ENCODE measurements around the gene KCNQ4.

Gene KCNQ4

DNA sequence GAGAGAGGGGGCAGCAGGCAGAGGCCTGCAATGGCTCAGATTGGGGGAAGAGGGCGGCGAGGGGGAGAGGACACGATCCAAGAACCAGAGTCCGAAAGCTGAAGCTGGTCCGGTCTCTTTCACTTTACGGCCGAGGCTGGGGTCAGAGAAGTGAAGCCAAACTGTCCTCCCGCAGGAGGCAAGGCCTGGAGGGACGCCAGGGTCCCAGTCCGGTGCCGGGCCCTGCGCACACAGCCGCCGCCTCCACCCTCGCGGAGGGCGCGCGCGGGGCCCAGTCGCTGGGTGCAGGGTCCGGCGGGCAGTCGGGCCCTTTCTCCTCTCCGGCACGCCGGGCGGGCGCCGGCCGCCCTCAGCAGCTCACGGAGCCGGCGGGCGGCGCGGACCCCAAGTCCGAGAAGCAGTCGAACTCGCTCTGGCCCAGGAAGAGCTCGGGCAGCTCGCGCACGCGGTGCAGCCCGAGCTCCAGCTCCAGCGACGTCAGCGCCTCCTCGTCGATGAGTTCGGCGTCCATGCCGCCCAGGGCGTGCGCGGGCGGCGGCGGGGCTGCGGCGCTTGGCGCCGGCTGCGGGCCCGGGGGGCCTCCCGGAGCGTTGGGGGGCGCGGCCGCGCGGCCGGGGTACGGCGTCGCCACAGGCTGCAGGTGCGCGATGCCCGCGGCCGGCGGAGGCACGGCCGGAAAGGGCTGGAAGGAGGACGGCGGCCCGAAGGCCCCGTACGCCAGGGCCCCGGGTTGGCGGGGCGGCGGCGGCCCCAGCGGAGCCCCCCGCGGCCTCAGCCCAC is 77.8 kb downstream of the KCNQ4 start:
- DNase-seq (ENCODE audit: low read depth), result peak; percentile 67

DNA sequence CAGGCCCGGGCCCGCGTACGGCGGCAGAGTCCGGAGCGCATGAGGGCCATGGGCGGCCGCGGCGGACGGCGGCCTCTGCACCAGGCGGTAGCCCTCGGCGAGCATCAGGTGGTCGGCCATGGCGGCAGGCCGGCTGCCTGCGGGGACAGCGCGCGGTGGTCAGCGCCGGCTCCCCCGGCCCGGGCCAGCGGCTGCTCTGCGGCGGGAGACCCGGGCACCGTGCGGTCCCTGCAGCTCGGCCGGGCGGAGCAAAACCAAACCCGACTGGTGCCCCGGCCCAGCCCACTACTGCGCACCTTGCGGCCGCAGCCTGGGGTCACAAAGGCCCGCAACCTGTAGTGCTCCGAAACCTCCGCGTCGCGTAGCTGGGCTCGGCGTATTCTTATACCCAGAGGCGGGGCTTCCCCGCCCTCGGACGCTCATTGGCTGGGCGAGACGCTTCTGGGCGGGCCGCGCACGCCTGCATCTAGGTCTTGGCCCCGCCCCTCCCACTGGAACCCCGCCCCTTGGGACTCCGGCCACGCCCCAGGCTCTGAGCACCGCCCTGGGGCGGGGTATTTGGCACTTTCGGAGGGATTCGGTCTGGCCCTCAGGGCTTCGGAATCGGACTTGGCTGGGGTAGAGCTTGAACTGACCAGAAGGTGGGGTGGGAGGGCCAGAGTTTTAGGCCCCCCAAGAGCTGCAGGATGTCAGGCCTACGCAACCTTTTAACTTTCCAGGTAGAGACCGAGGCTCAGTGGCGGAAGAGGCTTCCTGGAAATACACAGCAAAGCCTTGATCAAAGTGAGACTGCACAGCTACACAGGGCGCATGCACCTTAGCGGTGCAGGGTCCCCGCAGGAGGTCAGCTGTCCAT is 78.6 kb downstream of the KCNQ4 start, which contains the start of gene CITED4:
Gene CITED4 (minus strand): TSS at position 356 of the 856 bp plus-strand sequence. CDS start 236 bp downstream, at position 120.
- peak; percentile 90 for DNase-seq (ENCODE audit: low read depth)

DNA sequence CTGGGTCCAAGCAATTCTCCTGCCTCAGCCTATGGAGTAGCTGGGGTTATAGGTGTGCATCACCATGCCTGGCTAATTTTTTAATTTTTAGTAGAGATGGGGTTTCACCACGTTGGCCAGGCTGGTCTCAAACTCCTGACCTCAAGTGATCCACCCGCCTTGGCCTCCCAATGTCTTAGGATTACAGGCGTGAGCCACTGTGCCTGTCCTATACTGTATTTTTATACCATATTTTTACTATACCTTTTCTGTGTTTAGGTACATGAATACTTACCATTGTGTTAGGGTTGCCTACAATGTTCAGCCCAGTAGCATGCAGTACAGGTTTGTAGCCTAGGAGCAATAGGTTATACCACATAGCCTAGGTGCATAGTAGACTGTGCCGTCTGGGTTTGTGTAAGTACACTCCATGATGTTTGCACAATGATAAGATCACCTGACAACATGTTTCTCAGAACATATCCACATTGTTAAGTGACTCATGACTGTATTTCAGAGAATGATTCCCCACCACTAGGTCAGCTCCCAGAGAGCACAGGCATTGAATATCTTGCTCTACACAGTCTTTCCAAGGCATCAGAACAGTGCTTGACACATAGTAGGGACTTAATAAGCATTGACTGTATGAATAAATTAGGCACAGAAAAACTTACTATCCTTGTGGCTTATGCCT is 84.6 kb downstream of the KCNQ4 start:
- DNase-seq (ENCODE audit: low read depth), result peak; percentile 95

DNA sequence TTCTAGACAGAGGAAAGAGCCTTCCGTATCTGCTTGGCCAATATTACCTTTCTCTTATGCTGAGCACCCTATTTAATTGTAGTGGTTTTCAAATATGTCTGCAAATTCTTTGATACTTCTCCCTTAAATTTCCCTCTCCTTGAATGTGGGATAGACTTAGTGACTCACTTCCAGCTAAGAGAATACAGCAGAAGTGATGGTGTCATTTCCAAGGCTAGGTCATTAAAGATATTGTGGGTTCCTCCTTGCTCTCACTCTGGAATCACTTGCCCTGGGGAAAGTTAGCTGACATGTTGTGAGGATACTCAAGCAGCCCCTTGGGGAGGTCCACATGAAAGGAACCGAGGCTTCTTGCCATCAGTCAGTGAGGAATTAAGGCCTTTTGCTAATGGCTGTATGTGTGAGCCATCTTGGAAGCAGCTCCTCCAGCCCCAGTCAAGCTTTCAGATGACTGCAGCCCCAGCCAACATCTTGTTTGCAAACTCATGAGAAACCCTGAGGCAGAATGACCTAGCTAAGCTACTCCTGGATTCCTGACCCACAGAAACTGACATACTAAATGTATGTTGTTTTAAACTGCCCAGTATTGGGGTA is 86.6 kb downstream of the KCNQ4 start:
- peak; percentile 61 for DNase-seq (ENCODE audit: low read depth)

DNA sequence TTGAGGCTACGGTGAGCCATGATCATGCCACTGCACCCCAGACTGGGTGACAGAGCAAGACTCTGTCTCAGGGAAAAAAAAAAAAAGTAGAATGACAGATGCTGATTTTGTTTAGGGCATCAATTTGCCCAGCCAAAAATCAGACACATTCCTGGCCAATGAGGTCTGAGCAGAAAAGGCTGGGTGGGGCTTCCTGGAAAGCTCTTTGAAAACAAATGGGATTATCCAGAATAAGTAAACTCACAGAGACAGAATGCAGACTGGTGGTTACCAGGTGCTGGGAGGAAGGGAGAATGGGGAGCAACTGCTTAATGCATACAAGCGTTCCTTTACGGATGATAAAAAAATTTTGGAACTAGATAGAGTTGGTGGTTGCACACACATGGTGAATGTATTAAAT is 88.7 kb downstream of the KCNQ4 start:
- no peak for DNase-seq (ENCODE audit: low read depth)

DNA sequence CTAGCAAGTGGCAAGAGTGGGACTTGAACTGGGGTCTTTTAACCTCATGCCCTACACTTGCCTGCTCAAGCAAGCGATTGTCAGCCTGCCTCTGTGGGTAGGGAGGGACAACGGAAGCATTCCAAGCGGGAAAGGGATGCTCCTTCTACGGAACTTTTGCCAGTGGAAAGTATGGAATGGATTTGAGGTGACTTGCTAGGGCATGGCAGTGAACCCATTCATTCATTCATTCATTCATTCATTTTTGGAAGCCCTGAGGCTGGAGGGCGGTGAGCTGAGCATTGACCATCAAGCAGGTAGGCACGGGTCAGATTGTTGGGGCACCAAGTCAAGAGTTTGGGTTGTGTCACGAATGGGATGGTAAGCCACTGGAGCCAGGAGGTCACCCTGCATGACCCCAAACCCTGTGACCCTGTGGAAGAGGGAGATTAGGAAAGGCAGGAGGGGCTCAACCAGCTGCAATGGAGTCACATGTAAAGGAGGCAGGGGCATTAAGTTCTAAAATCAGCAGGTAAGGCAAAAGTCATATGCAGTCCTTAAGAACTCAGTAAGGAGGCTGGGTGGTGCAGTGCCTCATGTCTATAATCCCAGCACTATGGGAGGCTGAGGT is 90.4 kb downstream of the KCNQ4 start:
- no peak for DNase-seq (ENCODE audit: low read depth)

DNA sequence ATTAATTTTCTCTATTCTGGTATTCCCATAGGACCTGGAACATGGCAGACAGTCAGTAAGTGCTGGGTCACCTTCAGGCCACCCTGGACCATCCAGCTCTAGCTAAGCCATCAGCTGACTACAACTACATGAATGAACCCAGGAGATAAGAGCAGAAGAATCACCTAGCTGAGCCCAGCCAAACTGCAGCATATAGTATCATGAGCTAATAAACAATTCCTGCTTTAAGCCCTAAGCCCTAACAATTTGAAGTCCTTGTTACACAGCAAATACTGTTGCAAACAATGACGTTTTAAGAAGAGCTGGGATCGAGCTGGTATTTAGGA is 92.8 kb downstream of the KCNQ4 start:
- DNase-seq (ENCODE audit: low read depth), result no peak

DNA sequence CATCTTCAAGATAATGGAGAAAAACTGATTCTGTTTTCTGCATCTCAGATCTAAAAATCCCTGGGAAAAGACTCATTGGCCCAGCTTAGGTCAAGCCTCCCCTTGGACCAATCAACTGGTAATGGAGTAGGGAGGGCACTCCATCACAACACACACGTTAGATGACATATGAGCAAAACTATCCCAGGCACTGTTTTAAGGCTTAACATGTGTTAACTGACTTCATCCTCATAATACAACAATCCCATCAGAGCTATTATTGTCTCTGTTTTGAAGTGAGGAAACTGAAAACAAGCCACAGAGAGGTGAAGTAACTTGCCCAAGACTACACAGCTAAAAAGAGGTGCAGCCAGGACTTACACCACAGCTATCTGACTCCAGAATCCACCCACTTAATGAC is 93.3 kb downstream of the KCNQ4 start:
- DNase-seq (ENCODE audit: low read depth), result peak; percentile 52

DNA sequence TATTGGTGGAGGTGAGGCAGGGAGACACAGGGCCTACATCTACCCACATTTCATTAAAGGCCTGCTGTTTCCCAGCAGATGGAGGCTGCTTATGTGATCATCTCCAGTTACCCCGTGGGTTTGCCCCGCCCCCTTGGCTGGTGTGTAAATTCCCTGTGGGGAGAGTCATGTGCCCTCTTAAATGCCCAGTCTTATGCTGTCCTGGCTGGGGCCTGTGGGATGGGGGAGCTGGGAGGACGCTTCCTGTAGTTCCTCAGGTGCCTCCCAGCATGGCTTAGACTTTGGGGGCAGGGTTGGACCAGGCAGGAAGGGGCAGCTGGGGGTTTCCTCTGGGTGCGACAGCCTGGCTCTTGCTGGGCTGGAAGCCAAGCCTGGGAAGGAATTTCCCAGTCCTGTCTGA is 94.1 kb downstream of the KCNQ4 start:
- DNase-seq (ENCODE audit: low read depth), result peak; percentile 94

DNA sequence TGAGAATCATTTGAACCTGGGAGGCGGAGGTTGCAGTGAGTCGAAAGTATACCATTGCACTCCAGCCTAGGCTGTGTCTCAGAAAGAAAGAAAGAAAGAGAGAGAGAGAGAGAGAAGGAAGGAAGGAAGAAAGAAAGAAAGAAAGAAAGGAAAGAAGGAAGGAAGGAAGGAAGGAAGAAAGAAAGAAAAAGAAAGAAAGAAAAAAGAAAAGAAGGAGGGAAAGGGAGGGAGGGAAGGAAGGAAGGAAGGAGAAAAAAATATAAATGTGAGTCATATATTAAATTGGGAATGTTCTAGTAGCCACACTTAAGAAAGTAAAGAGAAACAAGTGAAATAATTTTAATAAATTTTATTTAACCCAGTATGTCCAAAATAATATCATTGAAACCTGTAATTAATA is 95.3 kb downstream of the KCNQ4 start:
- DNase-seq (ENCODE audit: low read depth), result no peak

DNA sequence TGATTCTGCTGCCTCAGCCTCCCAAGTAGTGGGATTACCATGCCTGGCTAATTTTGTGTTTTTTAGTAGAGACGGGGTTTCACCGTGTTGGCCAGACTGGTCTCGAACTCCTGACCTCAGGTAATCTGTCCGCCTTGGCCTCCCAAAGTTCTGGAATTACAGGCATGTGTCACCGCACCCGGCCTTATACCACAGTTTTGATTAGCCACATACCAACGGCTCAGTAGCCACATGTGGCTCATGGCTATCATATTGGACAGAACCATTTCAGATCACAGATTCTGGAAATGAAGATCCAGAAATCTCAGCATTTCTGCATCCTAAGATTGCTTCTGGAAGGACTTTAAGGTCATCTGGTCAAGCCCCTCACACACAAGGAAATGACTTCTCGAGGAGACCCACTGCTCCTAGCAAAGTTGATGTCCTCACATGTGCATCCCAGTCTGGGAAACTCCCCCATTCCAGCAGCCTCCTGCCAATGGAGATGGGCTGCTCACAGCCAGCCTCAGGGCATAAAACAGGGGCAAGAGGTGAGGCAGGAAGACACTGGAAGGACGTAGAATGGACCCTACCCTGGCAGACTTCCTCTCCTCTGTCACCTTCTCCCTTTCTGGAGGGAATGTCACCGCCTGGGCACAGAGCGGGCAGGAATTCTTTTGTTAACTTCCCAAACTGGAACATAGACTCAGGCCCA is 96.0 kb downstream of the KCNQ4 start:
- no peak for DNase-seq (ENCODE audit: low read depth)

DNA sequence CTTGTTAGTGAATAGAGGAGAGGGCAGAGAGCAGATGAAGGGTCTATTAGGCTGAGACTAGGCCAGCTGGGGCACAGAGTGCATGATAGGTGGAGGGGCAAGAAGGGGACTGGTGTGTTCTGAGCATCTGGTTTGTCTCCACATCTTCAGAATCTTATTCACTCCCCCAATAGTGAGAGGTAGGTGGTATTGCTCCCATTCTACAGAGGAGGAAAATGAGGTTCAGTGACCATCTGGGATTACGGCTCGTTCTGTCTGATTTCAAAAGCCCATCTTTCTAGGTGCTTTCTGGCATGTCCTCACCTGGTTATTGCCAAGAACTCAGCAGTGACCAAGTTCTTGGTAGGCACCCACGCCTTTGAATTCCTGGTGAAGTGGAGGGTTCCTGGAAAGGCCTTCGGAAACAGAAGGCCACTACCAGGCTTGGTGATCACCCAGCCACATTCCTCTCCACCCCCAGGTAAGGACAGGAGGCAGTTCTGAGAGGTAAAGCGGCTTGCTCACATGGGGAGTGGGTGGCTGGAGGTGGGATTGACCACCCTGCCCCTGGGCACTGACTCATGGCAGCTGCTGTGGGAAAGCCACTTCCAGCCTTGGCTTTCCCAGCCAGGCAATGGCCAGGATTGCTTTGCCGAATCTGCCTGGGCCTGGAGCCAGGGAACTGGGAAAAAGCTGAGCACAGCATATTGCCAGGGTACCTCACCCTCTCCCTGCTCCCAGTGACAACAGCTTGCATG is 97.4 kb downstream of the KCNQ4 start:
- DNase-seq (ENCODE audit: low read depth), result no peak

DNA sequence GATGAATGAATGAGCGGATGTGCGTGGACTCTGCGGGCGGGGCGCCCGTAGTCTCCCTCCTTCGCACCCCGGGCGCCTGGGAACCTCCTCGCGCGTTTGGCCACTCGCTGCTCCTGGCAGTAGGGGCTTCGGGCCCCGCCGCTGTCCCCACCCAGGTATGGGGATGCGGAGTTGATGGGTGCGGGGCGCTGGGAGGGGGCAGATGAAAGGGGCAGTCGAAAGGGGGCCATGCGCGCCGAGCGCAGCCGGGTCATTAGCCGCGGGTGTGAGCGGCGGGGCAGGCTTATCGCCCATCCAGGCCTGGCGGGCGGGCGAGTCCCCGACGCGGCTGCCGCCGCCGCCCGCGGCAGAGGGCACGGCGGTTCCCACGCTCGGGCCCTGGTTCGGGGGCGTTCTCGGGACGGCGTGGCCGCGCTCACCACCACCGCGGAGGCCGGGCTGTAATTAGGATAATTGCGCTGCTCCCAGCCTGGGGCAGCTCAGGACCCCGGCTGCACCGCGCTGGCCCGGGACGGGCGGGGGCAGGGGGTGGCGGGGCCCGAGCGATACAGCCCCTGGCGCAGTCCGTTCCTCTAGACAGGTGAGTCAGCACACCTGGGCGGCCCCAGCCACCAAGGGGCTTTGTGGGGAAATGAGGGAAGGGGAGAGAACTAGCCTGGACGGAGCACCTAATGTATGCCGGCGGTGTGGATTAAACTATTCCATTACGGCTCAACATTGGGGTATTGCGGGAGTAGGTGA is 100.6 kb downstream of the KCNQ4 start:
- no peak for DNase-seq (ENCODE audit: low read depth)

DNA sequence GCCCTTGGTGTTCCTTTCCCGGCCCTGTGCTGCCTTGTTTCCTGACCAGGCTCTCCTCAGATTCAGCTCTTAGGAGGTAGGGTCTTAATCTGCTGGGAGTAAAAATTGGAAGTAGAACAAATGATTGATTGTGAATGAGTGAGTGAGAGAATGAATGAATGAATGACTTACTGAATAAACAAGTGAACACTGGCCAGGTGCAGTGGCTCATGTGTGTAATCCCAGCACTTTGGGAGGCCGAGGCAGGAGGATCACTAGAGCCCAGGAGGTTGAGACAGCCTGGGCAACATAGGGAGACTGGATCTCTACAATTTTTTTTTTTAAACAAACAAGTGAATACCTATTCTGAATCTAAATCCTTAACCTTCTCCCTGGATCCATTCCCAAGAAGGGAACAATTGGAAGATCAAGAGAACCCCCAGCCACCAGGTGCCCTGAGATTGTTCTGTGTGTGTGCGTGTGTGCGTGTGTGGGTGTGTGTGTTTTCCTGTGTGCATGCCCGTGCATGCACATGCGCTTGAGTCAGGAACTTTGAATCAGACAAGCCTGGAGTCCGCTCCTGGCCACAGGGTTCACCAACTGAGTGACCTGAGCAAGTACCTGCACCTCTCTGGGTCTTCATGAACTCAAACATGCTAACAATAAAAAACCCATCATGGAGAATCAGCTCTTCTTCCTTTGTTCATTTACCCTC is 102.9 kb downstream of the KCNQ4 start:
- DNase-seq (ENCODE audit: low read depth), result no peak

DNA sequence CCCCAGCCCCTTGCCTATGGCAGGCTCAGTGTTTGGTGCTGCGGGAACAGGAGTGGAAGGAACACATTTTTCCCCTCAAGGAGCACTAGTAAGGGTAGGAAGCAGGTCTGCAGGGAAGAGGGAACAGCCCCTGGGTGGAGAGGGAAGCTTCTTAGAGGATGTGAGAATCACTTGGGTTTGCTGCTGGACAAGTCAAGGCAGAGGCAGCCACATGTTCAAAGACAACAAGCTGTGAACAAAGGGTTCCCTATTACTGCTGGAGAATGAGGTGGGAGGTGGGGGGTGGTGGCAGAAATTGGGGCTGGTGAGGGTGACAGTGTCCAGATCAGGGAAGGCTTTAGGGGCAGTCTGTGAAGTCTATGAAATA is 103.4 kb downstream of the KCNQ4 start:
- no peak for DNase-seq (ENCODE audit: low read depth)

DNA sequence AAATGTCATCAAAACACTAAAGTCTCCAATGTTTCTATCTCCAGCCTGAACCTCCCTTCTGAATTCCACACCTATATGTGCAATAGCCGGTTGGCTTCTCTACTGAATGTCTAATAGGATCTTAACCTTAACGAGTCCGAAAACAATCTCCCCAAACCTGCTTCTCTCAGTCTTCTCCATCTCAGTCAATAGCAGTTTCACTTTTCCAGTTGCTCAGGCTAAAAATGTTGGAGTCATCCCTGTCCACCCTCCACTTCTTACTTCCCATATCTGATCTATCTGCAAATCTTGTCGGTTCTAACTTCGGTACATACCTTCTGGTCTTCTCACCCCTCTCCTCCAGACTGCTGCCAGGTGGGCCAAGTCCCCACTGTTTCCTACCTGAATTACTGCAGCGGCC is 104.1 kb downstream of the KCNQ4 start:
- DNase-seq (ENCODE audit: low read depth), result no peak
